ENCODE data around the gene SHOX. TPM values are rescaled to one million over a fixed set of nuclear protein-coding genes. Genes with fewer than 3 reads are reported as not detected.
A peak's percentile ranks its signal among the peaks of the same experiment; 100 is the strongest.

Gene SHOX
- total RNA-seq, 1 donor: 13.4 TPM

GRCh38 chrX:636981-637659 lies 6.5 kb downstream of the SHOX start:
- Histone ChIP-seq H3K9me3 (ENCODE audit: low read depth, low read length) (no peaks in the 10 kb centered on the region), H4K20me1 (ENCODE audit: insufficient read depth, low read length) (no peaks in the 10 kb centered on the region), H3K4me1 (ENCODE audit: insufficient read depth, low read length) (no peaks in the 10 kb centered on the region), H3K36me3 (ENCODE audit: insufficient read depth, low read length) (no peaks in the 10 kb centered on the region), H3K79me2 (ENCODE audit: insufficient read depth, low read length) (no peaks in the 10 kb centered on the region), H3K27ac (ENCODE audit: low read depth, low read length) (no peak overlapping the region), H3K27me3 (ENCODE audit: insufficient read depth, low read length) (peaks cover 12% of the 10 kb centered on the region), H3K4me2 (ENCODE audit: insufficient read depth, low read length) (no peak overlapping the region), H3K4me3 (ENCODE audit: insufficient read depth, low read length) (no peak overlapping the region), H2AFZ (ENCODE audit: low read length) (no peak overlapping the region)
- DNase-seq (ENCODE audit: insufficient read length, low spot score, missing footprints): peak; percentile 82
- no peak for TF ChIP-seq CTCF (IDR thresholded peaks at IDR 0.05; ENCODE audit: extremely low read depth, low read depth, low read length)

GRCh38 chrX:637660-638481 lies 7.3 kb downstream of the SHOX start:
- no peak for DNase-seq (ENCODE audit: insufficient read length, low spot score, missing footprints)
- no peak overlapping the region for H3K4me2 ChIP-seq (ENCODE audit: insufficient read depth, low read length)
- H4K20me1 ChIP-seq (ENCODE audit: insufficient read depth, low read length): no peaks in the 10 kb centered on the region
- no peaks in the 10 kb centered on the region for H3K4me1 ChIP-seq (ENCODE audit: insufficient read depth, low read length)
- H3K9me3 ChIP-seq (ENCODE audit: low read depth, low read length): no peaks in the 10 kb centered on the region
- no peaks in the 10 kb centered on the region for H3K79me2 ChIP-seq (ENCODE audit: insufficient read depth, low read length)
- no peaks in the 10 kb centered on the region for H3K36me3 ChIP-seq (ENCODE audit: insufficient read depth, low read length)
- no peak for TF ChIP-seq CTCF (IDR thresholded peaks at IDR 0.05; ENCODE audit: extremely low read depth, low read depth, low read length)
- H3K27me3 ChIP-seq (ENCODE audit: insufficient read depth, low read length): peaks cover 6% of the 10 kb centered on the region
- no peak overlapping the region for H2AFZ ChIP-seq (ENCODE audit: low read length)
- H3K4me3 ChIP-seq (ENCODE audit: insufficient read depth, low read length): no peak overlapping the region
- no peak overlapping the region for H3K27ac ChIP-seq (ENCODE audit: low read depth, low read length)

GRCh38 chrX:638482-639131 lies 8.0 kb downstream of the SHOX start:
- no peak for DNase-seq (ENCODE audit: insufficient read length, low spot score, missing footprints)
- H3K4me1 ChIP-seq (ENCODE audit: insufficient read depth, low read length): no peaks in the 10 kb centered on the region
- no peaks in the 10 kb centered on the region for H3K36me3 ChIP-seq (ENCODE audit: insufficient read depth, low read length)
- H3K27ac ChIP-seq (ENCODE audit: low read depth, low read length): no peak overlapping the region
- H3K79me2 ChIP-seq (ENCODE audit: insufficient read depth, low read length): no peaks in the 10 kb centered on the region
- TF ChIP-seq CTCF (IDR thresholded peaks at IDR 0.05; ENCODE audit: extremely low read depth, low read depth, low read length): no peak
- H3K27me3 ChIP-seq (ENCODE audit: insufficient read depth, low read length): peaks cover 3% of the 10 kb centered on the region
- H3K4me3 ChIP-seq (ENCODE audit: insufficient read depth, low read length): no peak overlapping the region
- no peak overlapping the region for H2AFZ ChIP-seq (ENCODE audit: low read length)
- no peak overlapping the region for H3K4me2 ChIP-seq (ENCODE audit: insufficient read depth, low read length)
- H4K20me1 ChIP-seq (ENCODE audit: insufficient read depth, low read length): no peaks in the 10 kb centered on the region
- no peaks in the 10 kb centered on the region for H3K9me3 ChIP-seq (ENCODE audit: low read depth, low read length)

GRCh38 chrX:639151-639550 lies 8.6 kb downstream of the SHOX start:
- H3K9me3 ChIP-seq (ENCODE audit: low read depth, low read length): no peaks in the 10 kb centered on the region
- H3K27ac ChIP-seq (ENCODE audit: low read depth, low read length): no peak overlapping the region
- H3K4me1 ChIP-seq (ENCODE audit: insufficient read depth, low read length): no peaks in the 10 kb centered on the region
- H4K20me1 ChIP-seq (ENCODE audit: insufficient read depth, low read length): no peaks in the 10 kb centered on the region
- no peaks in the 10 kb centered on the region for H3K36me3 ChIP-seq (ENCODE audit: insufficient read depth, low read length)
- no peak for TF ChIP-seq CTCF (IDR thresholded peaks at IDR 0.05; ENCODE audit: extremely low read depth, low read depth, low read length)
- H3K4me3 ChIP-seq (ENCODE audit: insufficient read depth, low read length): no peak overlapping the region
- H3K27me3 ChIP-seq (ENCODE audit: insufficient read depth, low read length): peaks cover 3% of the 10 kb centered on the region
- H3K79me2 ChIP-seq (ENCODE audit: insufficient read depth, low read length): no peaks in the 10 kb centered on the region
- peak; percentile 38 for DNase-seq (ENCODE audit: insufficient read length, low spot score, missing footprints)
- H3K4me2 ChIP-seq (ENCODE audit: insufficient read depth, low read length): no peak overlapping the region
- no peak overlapping the region for H2AFZ ChIP-seq (ENCODE audit: low read length)
